Lung (tissue), 12 donors: Measurements from ENCODE around the gene FUCA1. TPM values are rescaled to one million over a fixed set of nuclear protein-coding genes. Genes with fewer than 3 reads are reported as not detected.
A peak's percentile ranks its signal among the peaks of the same experiment; 100 is the strongest.
"Not testable (repeated sequence)": the region's sequence is repeated elsewhere in the genome, so short reads cannot be mapped to it uniquely, and the experiment has no call there.

Source experiments
- ATAC-seq: fragments of 200-7000 bp; cut with Tn5 transposase; one replicate; pipeline ENCODE4 v1.9.1; 2020; ENCODE audit warnings: moderate number of reproducible peaks; ENCODE audit not compliant: insufficient read depth, low FRiP score
- DNase-seq, 3 donors: peaks; one replicate each; pipeline ENCODE4 v3.0.0-alpha.2; 2013 to 2017
- H3K27ac ChIP-seq, 2 donors: one replicate each; pipeline ENCODE4 v1.5.1; 2013; ENCODE audit warnings: mild to moderate bottlenecking in 2 of 2, moderate library complexity in 2 of 2, control low read depth in 1 of 2, inconsistent platforms in 1 of 2, low read depth in 1 of 2, low read length in 1 of 2
- H3K27me3 ChIP-seq, 3 donors: one replicate each; pipeline ENCODE4 v1.5.1; 2013; ENCODE audit warnings: low read length in 2 of 3; ENCODE audit not compliant: control insufficient read depth in 3 of 3, insufficient read depth in 3 of 3
- H3K36me3 ChIP-seq, 4 donors: one replicate each; pipeline ENCODE4 v1.5.1; 2013; ENCODE audit warnings: low read length in 4 of 4, mild to moderate bottlenecking in 1 of 4, moderate library complexity in 1 of 4; ENCODE audit not compliant: control insufficient read depth in 4 of 4, insufficient read depth in 4 of 4
- H3K4me1 ChIP-seq, 5 donors: one replicate each; pipeline ENCODE4 v1.5.1; 2013; ENCODE audit warnings: low read length in 5 of 5, mild to moderate bottlenecking in 2 of 5, moderate library complexity in 1 of 5; ENCODE audit not compliant: control insufficient read depth in 5 of 5, insufficient read depth in 5 of 5
- H3K4me3 ChIP-seq: one replicate; pipeline ENCODE4 v1.5.1; 2013; ENCODE audit warnings: mild to moderate bottlenecking, control low read depth, moderate library complexity
- H3K9ac ChIP-seq, 2 donors: one replicate each; pipeline ENCODE4 v1.5.1; 2013; ENCODE audit warnings: low read length in 2 of 2, control low read depth in 1 of 2; ENCODE audit not compliant: insufficient read depth in 1 of 2
- H3K9me3 ChIP-seq, 4 donors: one replicate each; pipeline ENCODE4 v1.5.1; 2013; ENCODE audit warnings: low read length in 3 of 4, mild to moderate bottlenecking in 1 of 4, moderate library complexity in 1 of 4; ENCODE audit not compliant: control insufficient read depth in 4 of 4, insufficient read depth in 3 of 4
- CTCF ChIP-seq: IDR thresholded peaks from 2 replicates; pipeline ENCODE4 v1.5.1; 2012; ENCODE audit warnings: mild to moderate bottlenecking; ENCODE audit errors: control extremely low read depth, extremely low read depth
- WGBS, 2 donors: extraction: QIAGEN DNeasy Blood & Tissue Kit; methylation state at CpG; one replicate each; pipeline ENCODE4 v1.1.7; 2013; 5-methylcytosine and 5-hydroxymethylcytosine counted together
- polyA plus RNA-seq, 2 donors: library from polyadenylated mRNA; stranded (reverse); fragments of 200-250 nt; gene quantifications; one replicate each; pipeline ENCODE4 v1.2.1, GENCODE V29; 2013
- total RNA-seq, 2 donors: library from RNA; depleted of rRNA in 1 of 2; stranded (reverse); fragments of >200 nt in 1 of 2; gene quantifications; one replicate each; pipeline ENCODE4 v1.2.1, GENCODE V29; 2014 to 2021
- donor health status: control.
- donor health status: control.
- donor health status: Bipolar disorder and iron deficiency.
- donor health status: healthy.
- donor health status: DM: yes; HTN: yes; CAD: no.

The FUCA1 gene
- total and polyA plus RNA-seq, 4 donors: 31.2 to 41.1 (median 35.6) TPM

- no peak for ATAC-seq
- peaks cover 0 to 9% (median 0%) of the 10 kb centered on the region in 5 donors for H3K4me1 ChIP-seq
- no peak for TF ChIP-seq CTCF
- H3K9me3 ChIP-seq: no peaks in the 10 kb centered on the region
- H3K4me3 ChIP-seq: no peak overlapping the region
- no peaks in the 10 kb centered on the region for H3K36me3 ChIP-seq
- H3K27ac ChIP-seq: no peak overlapping the region
- no peak overlapping the region for H3K9ac ChIP-seq
- no peak for DNase-seq
- peaks cover 0 to 3% (median 0%) of the 10 kb centered on the region in 3 donors for H3K27me3 ChIP-seq
- 81 to 86% methylated on average over 1 of the region's 1 CpG for WGBS, 2 donors
These were observed 40.4 kb downstream of the FUCA1 start for GRCh38 chr1:23827717-23828116.

GRCh38 chr1:23826590-23826989 is 41.5 kb downstream of the FUCA1 start:
- not testable (repeated sequence) for H3K4me3 ChIP-seq, H3K9me3 ChIP-seq, DNase-seq, H3K27me3 ChIP-seq, ATAC-seq, H3K27ac ChIP-seq, H3K4me1 ChIP-seq, H3K9ac ChIP-seq, H3K36me3 ChIP-seq
- 96 to 98% methylated on average over 13 of the region's 13 CpGs for WGBS, 2 donors

- WGBS, 2 donors: 62 to 70% methylated on average over 22 to 24 of the region's 24 CpGs
- Histone ChIP-seq H3K36me3 (no peaks in the 10 kb centered on the region), H3K27ac (peak overlapping the region; percentile 22 to 95), H3K4me3 (peak overlapping the region; percentile 24), H3K27me3 (no peaks in the 10 kb centered on the region), H3K4me1 (peaks cover 0 to 9% (median 0%) of the 10 kb centered on the region in 5 donors), H3K9me3 (no peaks in the 10 kb centered on the region), H3K9ac (peak overlapping the region in 1 of 2 donors; percentile 76)
- no peak for TF ChIP-seq CTCF
- DNase-seq (peak in 2 of 3 donors; percentile 17 to 25), ATAC-seq (no peak)
These were observed 42.1 kb downstream of the FUCA1 start for GRCh38 chr1:23825762-23826522.

GRCh38 chr1:23825076-23825761 is 42.9 kb downstream of the FUCA1 start, which contains the start of gene HMGCL:
Gene HMGCL (minus strand): TSS chr1:23825429. CDS start chr1:23825415, 14 bp downstream.
- ATAC-seq (peak; percentile 96), DNase-seq (peak; percentile 94 to 97 (median 95))
- no peak for TF ChIP-seq CTCF
- peaks cover 0 to 9% (median 0%) of the 10 kb centered on the region in 5 donors for H3K4me1 ChIP-seq
- peak within 1 kb of the TSS; percentile 92 to 98 for H3K9ac ChIP-seq
- peak within 1 kb of the TSS; percentile 95 for H3K27ac ChIP-seq
- peak within 1 kb of the TSS; percentile 95 for H3K4me3 ChIP-seq
- H3K36me3 ChIP-seq: no peaks in the 10 kb centered on the region
- no peaks in the 10 kb centered on the region for H3K27me3 ChIP-seq
- no peaks in the 10 kb centered on the region for H3K9me3 ChIP-seq
- 1% methylated on average over 36 to 42 of the region's 42 CpGs for WGBS, 2 donors
